Tongue (tissue), 2 donors: ENCODE results near the gene TAOK3. TPM values are rescaled to one million over a fixed set of nuclear protein-coding genes. Genes with fewer than 3 reads are reported as not detected.
A peak's percentile ranks its signal among the peaks of the same experiment; 100 is the strongest.
"Not testable (repeated sequence)": the region's sequence is repeated elsewhere in the genome, so short reads cannot be mapped to it uniquely, and the experiment has no call there.

Experiments used
- DNase-seq: peaks from one replicate; pipeline ENCODE4 v3.0.0-alpha.2; 2015
- total RNA-seq: library from RNA; depleted of rRNA; stranded (reverse); fragments of >200 nt; gene quantifications from one replicate; pipeline ENCODE4 v1.2.3, GENCODE V29; 2014

TAOK3 gene
- total RNA-seq, 1 donor from 2014 or later, result 28.9 TPM

GRCh38 chr12:118336123-118336522 is 36.6 kb downstream of the TAOK3 start:
- DNase-seq, result no peak

- DNase-seq, result no peak
These were observed 37.7 kb downstream of the TAOK3 start for GRCh38 chr12:118334939-118335567.

GRCh38 chr12:118334241-118334640 is 38.5 kb downstream of the TAOK3 start:
- no peak for DNase-seq

- DNase-seq, result no peak
These were observed 40.2 kb downstream of the TAOK3 start for GRCh38 chr12:118332511-118332910.

GRCh38 chr12:118330421-118331018 is 42.2 kb downstream of the TAOK3 start:
- DNase-seq, result peak; percentile 26

- no peak for DNase-seq
These were observed 44.0 kb downstream of the TAOK3 start for GRCh38 chr12:118328486-118329330.

GRCh38 chr12:118327391-118327790 is 45.3 kb downstream of the TAOK3 start:
- no peak for DNase-seq

- DNase-seq, result no peak
These were observed 45.7 kb downstream of the TAOK3 start for GRCh38 chr12:118326991-118327390.

GRCh38 chr12:118325081-118325480 is 47.6 kb downstream of the TAOK3 start:
- DNase-seq, result no peak

GRCh38 chr12:118319627-118320026 is 53.1 kb downstream of the TAOK3 start:
- no peak for DNase-seq

- no peak for DNase-seq
These were observed 54.0 kb downstream of the TAOK3 start for GRCh38 chr12:118318744-118319143.

GRCh38 chr12:118317729-118318128 is 55.0 kb downstream of the TAOK3 start:
- no peak for DNase-seq

- no peak for DNase-seq
These were observed 56.9 kb downstream of the TAOK3 start for GRCh38 chr12:118315821-118316220.

- DNase-seq, result no peak
These were observed 60.1 kb downstream of the TAOK3 start for GRCh38 chr12:118312578-118312977.

GRCh38 chr12:118311666-118312065 is 61.0 kb downstream of the TAOK3 start:
- DNase-seq, result no peak

- no peak for DNase-seq
These were observed 62.4 kb downstream of the TAOK3 start for GRCh38 chr12:118310320-118310719.

GRCh38 chr12:118308006-118308405 is 64.7 kb downstream of the TAOK3 start:
- not testable (repeated sequence) for DNase-seq

GRCh38 chr12:118307069-118307954 is 65.4 kb downstream of the TAOK3 start:
- DNase-seq, result no peak

- no peak for DNase-seq
These were observed 68.6 kb downstream of the TAOK3 start for GRCh38 chr12:118304093-118304492.

GRCh38 chr12:118302053-118302452 is 70.7 kb downstream of the TAOK3 start:
- DNase-seq, result no peak

GRCh38 chr12:118299791-118300460 is 72.8 kb downstream of the TAOK3 start:
- DNase-seq, result no peak

- no peak for DNase-seq
These were observed 75.4 kb downstream of the TAOK3 start for GRCh38 chr12:118297284-118297683.
